GM19025 (cell line): Measurements from ENCODE around the gene MEPCE.
A peak's percentile ranks its signal among the peaks of the same experiment; 100 is the strongest.
"Not testable (repeated sequence)": the region's sequence is repeated elsewhere in the genome, so short reads cannot be mapped to it uniquely, and the experiment has no call there.

ENCODE experiments used
- ATAC-seq: cut with Tn5 transposase; IDR thresholded peaks from one replicate; pipeline ENCODE4 v1.9.1; 2021; ENCODE audit warnings: mild to moderate bottlenecking, low read depth, moderate library complexity; ENCODE audit not compliant: unreplicated experiment

The MEPCE gene

DNA sequence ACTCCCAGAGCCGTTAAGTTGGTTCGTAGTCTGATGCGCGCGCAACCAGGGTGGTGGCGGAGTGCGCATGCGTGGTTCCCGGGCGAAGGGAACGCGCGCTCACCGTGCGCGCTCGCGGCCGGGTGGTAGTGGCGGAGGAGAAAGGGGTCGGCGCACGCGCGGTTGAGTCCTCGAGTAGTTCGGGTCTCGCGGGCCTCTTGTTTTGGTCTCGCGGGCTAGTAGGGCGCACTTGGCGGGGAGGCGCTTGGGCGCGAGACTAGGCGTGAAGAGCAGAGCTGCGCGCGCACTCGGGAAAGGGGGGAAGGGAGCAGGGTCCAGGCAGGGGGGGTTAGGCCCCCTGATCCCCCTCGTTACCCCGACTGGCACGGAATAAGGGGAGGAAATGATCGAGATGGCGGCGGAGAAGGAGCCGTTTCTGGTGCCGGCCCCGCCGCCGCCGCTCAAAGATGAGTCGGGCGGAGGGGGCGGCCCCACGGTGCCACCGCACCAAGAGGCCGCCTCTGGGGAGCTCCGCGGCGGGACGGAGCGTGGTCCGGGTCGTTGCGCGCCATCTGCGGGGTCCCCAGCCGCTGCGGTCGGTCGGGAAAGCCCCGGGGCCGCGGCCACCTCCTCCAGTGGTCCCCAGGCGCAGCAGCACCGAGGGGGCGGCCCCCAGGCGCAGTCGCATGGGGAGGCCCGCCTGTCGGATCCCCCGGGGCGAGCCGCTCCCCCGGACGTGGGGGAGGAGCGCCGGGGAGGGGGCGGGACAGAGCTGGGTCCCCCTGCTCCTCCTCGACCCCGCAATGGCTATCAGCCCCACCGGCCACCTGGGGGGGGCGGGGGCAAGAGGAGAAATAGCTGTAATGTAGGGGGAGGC, at the start of gene MEPCE:
TSS of gene MEPCE (plus strand) at position 195 of the 856 bp plus-strand sequence. CDS start at position 383, 188 bp downstream.
- peak; percentile 29 for ATAC-seq

- ATAC-seq = no peak
These were observed 49.4 kb upstream of the MEPCE start for GRCh38 chr7:100380196-100380595.

DNA sequence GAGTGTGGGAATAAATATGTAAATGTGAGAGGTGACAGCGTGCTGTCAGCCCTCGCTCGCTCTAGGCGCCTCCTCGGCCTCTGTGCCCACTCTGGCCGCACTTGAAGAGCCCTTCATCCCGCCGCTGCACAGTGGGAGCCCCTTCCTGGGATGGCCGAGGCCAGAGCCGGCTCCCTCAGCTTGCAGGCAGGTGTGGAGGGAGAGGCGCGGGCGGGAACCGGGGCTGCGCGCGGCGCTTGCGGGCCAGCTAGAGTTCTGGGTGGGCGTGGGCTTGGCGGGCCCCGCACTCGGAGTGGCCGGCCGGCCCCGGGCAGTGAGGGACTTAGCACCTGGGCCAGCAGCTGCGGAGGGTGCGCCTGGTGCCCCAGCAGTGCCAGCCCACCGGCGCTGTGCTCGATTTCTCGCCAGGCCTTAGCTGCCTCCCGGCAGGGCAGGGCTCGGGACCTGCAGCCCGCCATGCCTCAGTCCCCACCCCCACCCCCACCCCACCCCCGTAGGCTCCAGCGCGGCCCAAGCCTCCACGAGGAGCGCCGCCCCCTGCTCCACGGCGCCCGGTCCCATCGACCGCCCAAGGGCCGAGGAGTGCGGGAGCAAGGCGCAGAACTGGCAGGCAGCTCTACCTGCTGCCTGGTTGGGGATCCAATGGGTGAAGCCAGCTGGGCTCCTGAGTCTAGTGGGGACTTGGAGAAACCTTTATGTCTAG, 47.9 kb upstream of the MEPCE start:
- not testable (repeated sequence) for ATAC-seq

- not testable (repeated sequence) for ATAC-seq
These were observed 47.3 kb upstream of the MEPCE start for GRCh38 chr7:100382234-100382853.

GRCh38 chr7:100384628-100385294, 44.9 kb upstream of the MEPCE start:
- no peak for ATAC-seq

- ATAC-seq = no peak
These were observed 42.7 kb upstream of the MEPCE start for GRCh38 chr7:100386940-100387339.

DNA sequence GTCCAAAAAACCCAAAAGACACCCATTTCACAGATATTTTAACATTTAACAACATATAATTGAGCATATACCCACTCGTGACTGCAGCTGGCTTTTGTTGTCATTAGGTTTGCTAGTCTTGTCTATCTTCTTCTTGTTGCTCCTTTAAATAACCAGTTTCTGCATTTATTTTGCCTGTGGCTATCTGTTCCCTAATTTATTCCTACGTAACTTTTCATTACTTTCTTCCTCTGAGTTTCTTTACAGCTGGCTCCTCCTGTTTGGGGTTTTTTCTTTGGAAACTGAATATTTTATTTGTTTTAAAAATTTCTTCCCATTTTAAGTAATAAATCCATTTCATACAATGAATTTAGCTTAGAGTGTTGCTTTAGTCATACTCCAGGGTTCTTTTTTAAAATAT, 41.9 kb upstream of the MEPCE start:
- no peak for ATAC-seq

DNA sequence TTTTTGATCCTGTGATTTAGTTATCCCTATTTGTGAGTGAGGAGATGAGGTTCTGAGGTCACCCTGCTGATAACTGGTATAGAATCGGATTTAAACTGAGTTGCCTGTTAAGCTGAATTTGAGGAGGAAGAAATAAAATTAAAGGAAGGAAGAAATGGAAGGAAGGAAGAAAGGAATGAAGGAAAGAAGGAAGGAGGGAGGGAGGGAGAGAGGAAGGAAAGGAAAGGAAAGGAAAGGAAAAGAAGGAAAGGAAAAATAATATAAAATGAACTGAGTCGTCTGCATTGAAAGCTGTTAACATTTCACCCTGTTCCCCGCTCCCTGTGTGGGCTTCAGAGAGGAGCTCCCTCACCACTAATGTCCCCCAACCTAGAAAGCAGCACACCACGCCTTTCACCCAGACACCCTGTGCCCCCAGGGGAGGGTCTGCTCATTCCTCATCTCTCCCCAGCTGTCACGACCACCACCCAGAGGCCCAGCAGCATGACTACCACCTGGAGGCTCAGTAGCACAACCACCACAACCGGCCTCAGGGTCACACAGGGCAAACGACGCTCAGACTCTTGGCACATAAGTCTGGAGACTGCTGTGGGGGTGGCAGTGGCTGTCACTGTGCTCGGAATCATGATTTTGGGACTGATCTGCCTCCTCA, 40.1 kb upstream of the MEPCE start:
- no peak for ATAC-seq

- ATAC-seq = no peak
These were observed 39.2 kb upstream of the MEPCE start for GRCh38 chr7:100390286-100391009.

GRCh38 chr7:100393233-100393905, 36.3 kb upstream of the MEPCE start:
- ATAC-seq = no peak

DNA sequence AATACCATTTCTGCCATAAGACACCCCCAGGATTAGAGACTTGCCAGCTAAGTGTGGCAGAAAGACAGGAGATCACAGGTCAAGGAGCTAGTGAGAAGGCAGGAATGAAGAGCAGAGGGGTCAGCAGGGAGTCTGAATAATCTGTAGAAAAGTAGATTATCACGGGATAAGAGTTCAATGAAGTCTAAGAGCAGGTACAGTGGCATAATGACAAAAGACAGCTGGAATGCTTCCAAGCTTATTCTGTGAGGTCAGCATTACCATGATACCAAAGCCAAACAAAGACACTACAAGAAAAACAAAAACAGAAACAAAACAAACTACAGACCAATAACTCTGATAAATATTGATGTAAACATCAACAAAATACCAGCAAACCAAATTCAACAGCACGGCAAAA, 35.6 kb upstream of the MEPCE start:
- no peak for ATAC-seq

DNA sequence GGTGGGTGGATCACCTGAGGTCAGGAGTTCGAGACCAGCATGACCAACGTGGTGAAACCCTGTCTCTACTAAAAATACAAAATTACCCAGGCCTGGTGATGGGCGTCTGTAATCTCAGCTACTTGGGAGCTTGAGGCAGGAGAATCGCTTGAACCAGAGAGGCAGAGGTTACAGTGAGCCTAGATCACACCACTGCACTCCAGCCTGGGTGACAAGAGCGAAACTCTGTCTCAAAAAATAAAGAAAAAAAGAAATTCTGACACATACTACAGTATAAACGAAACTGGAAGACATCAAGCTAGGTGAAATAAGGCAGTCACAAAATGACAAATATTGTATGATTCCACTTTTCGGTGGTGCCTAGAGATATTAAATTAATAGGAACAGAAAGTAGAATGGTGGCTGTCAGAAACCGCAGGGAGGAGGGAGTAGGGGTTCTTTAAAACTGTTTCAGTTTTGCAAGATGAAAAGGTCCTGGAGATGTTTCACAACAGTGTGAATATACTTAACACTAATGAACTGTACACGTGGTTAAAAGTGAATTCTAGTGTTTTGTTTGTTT, 33.1 kb upstream of the MEPCE start:
- peak; percentile 89 for ATAC-seq

- no peak for ATAC-seq
These were observed 32.1 kb upstream of the MEPCE start for GRCh38 chr7:100397315-100398081.

DNA sequence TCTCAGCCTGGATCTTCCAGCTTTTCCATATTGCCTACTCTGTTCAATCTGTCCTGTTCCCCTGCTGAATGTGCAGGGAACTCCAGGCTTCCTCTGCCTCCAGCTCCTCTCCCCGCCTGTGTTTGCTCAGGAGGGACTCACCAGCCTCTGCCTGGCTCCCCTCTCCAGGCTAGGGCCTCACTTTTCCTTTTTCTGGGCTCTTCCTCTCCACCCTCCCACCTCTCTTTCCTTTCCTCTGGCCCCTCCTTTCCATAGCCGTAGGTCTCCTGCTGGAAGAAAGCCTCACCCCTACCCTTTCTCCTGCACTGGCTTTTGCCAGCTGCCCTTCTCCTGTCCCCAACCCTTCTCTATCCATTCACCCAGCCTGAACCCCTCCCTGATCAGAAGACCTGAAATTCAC, 31.4 kb upstream of the MEPCE start:
- no peak for ATAC-seq

DNA sequence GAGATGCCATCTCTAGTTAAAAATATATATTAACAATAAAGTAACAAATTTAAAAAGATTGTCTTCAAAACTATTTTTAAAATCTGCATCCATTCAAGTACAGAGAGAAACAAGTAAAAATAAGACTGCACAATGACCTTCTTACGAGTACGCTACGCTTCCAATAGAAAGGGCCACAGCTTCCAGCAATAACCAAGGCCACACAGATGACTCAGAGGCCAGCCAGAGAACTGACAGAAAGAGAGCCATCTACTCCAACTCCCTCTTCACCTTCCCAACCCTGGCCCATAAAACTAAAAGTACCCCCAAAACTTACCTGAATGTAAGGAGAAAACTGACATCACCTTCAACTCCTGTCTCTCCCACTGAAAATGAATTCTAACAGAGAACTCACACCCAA, 29.6 kb upstream of the MEPCE start:
- no peak for ATAC-seq

- no peak for ATAC-seq
These were observed 29.0 kb upstream of the MEPCE start for GRCh38 chr7:100400656-100401055.

DNA sequence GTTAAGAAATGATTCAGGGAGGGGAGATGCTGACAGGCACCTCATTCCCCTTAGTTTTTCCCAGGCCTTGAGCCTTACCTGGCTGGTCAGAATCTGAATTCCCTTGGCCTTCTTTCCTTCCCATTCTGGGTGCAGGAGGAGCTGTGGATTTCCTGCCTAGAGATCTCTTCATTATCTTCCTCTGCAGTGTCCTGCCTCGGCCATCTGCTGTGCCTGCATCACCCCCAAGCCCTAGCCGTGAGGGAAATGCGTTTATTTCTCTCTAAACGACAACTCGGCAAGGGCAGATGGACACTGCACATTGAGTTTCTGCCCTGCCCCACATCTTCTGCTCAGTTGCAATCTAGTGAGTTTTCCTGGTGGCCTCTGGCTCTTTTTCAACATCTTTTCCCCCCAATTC, 27.8 kb upstream of the MEPCE start:
- no peak for ATAC-seq

DNA sequence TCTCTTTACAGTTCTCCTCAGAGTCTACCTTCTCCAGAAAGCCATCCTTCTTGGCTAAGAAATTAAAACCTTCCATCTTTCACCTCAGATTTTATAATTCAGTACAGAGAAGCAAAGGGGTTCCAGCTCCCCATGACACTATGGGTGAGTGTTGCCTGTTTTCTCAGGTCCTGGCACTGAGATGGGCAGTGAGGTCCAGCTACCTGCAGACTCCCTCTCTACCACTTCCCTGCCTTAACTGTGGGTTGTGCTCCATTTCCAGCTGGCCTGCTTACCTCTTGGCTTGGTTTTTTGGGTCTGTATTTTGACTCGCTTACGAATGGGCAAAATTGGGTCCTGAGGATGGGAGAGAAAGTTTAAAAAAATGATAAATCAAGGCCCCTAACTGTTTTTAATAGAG, 27.4 kb upstream of the MEPCE start:
- no peak for ATAC-seq
